Aorta (tissue), 5 donors: ENCODE measurements around the gene ALPP. TPM values are rescaled to one million over a fixed set of nuclear protein-coding genes. Genes with fewer than 3 reads are reported as not detected.
A peak's percentile ranks its signal among the peaks of the same experiment; 100 is the strongest.
"Not testable (repeated sequence)": the region's sequence is repeated elsewhere in the genome, so short reads cannot be mapped to it uniquely, and the experiment has no call there.

Experiments used
- ATAC-seq: fragments of 200-7000 bp; cut with Tn5 transposase; one replicate; pipeline ENCODE4 v1.9.1; 2022; ENCODE audit warnings: moderate library complexity; ENCODE audit not compliant: low FRiP score
- DNase-seq, 2 donors: peaks; one replicate each; pipeline ENCODE4 v3.0.0-alpha.2; 2020
- H3K27ac ChIP-seq, 2 donors: one replicate each; pipeline ENCODE4 v1.5.1; 2013; ENCODE audit warnings: low read length in 2 of 2, mild to moderate bottlenecking in 2 of 2, moderate library complexity in 2 of 2, control low read depth in 1 of 2, inconsistent platforms in 1 of 2, low read depth in 1 of 2
- H3K27me3 ChIP-seq, 2 donors: one replicate each; pipeline ENCODE4 v1.6.1; 2013; ENCODE audit warnings: control low read depth in 1 of 2, low read length in 1 of 2, mild to moderate bottlenecking in 1 of 2, moderate library complexity in 1 of 2; ENCODE audit not compliant: insufficient read depth in 2 of 2, control insufficient read depth in 1 of 2
- H3K36me3 ChIP-seq, 2 donors: one replicate each; pipeline ENCODE4 v1.6.1; 2013; ENCODE audit warnings: control low read depth in 1 of 2, low read length in 1 of 2, mild to moderate bottlenecking in 1 of 2; ENCODE audit not compliant: insufficient read depth in 2 of 2, control insufficient read depth in 1 of 2
- H3K4me1 ChIP-seq, 2 donors: one replicate each; pipeline ENCODE4 v1.6.1; 2013; ENCODE audit warnings: low read length in 2 of 2, control low read depth in 1 of 2, mild to moderate bottlenecking in 1 of 2, moderate library complexity in 1 of 2; ENCODE audit not compliant: insufficient read depth in 2 of 2, control insufficient read depth in 1 of 2
- H3K4me3 ChIP-seq, 2 donors: one replicate each; pipeline ENCODE4 v1.5.1; 2013; ENCODE audit warnings: low read length in 2 of 2, control low read depth in 1 of 2, mild to moderate bottlenecking in 1 of 2
- H3K9me3 ChIP-seq: one replicate; pipeline ENCODE4 v1.6.1; 2013; ENCODE audit warnings: mild to moderate bottlenecking, low read length; ENCODE audit not compliant: control insufficient read depth
- WGBS, 2 donors: extraction: QIAGEN DNeasy Blood & Tissue Kit; methylation state at CpG; one replicate each; pipeline ENCODE4 v1.1.7; 2013; 5-methylcytosine and 5-hydroxymethylcytosine counted together
- intact Hi-C, 2 donors: fragments of 100-400 bp; cut with DNase I; formaldehyde crosslinking; loops; one replicate each; pipeline versions ENCODE4 v1.14.2 to v1.15.0; 2022
- polyA plus RNA-seq, 2 donors: library from polyadenylated mRNA; stranded (reverse); fragments of 200-250 nt; gene quantifications; one replicate each; pipeline ENCODE4 v1.2.3, GENCODE V29; 2013
- total RNA-seq, 2 donors: library from RNA; stranded (reverse); fragmentation: NEBNext Ultra II Directional; extraction: Animal tissue kit (Norgen Biotek cat#: 25700); gene quantifications; one replicate each; pipeline ENCODE4 v1.2.1, GENCODE V29; 2021
- donor health status: healthy with polysubstance abuse.
- donor health status: Bipolar disorder and iron deficiency.
- donor health status: DM: no; HTN: no; CAD: no.
- donor health status: DM: no; HTN: no; CAD: no.
- donor health status: DM: yes; HTN: yes; CAD: no.

ALPP gene
- total and polyA plus RNA-seq, 4 donors = not detected

DNA sequence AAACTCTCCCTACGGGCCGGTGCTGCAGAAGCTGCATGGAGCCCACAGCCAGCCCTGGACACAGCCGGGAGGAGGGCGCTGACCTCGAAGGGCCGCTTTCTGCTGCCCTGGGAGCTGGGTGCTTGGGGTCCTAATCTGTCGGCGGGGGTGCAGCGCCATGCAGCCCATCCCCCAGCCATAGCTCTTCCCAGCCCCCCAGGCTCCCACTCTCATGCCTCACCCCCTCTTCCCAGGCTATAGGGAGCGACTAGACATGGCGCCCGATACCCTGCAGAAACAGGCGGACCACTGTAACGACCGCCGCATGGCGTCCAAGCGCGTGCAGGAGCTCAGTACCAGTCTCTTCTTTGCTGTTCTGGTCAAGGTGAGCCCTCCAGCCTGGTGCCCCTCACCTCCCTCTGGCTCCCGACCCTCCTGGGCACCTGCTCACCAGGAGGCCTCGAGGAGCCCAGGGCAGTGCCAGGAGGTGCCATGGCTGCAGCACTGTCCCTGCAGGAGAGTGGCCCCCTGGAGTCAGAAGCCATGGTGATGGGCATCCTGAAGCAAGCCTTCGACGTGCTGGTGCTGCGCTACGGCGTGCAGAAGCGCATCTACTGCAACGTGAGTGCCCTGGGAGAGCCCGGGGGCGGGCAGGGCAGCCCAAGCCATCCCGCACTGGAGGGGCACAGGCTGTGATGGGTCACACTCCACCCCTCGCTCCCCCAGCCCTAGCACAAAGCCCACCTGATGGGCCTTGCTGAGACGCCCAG lies 44.2 kb upstream of the ALPP start:
- H3K36me3 ChIP-seq, H3K27ac ChIP-seq, H3K27me3 ChIP-seq, H3K4me3 ChIP-seq, H3K4me1 ChIP-seq, ATAC-seq, H3K9me3 ChIP-seq, intact Hi-C loops: not testable (repeated sequence)
- peak in 1 of 2 donors; percentile 27 for DNase-seq
- 94 to 96% methylated on average over 26 to 32 of the region's 33 CpGs for WGBS, 2 donors

DNA sequence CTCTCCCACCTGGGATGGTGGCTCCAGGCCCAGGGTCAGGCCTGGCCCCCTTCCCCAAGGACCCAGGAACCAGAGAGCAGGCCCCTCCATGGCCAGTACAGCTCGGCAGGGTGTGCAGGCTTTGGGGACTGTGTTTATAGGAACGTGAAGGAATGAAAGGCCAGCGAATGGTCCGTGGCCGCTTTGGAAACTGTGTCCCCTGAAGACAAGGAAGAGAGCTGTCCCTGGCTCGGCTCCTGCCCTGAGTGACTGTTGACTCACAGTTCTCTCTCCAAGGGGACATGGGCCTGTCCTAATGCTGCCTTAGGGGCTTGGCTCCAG lies 43.7 kb upstream of the ALPP start:
- intact Hi-C loops = not testable (repeated sequence)
- peak; percentile 30 to 33 for DNase-seq

GRCh38 chr2:232335206-232335858 lies 43.2 kb upstream of the ALPP start:
- H3K4me3 ChIP-seq, ATAC-seq, H3K4me1 ChIP-seq, intact Hi-C loops, H3K9me3 ChIP-seq, H3K27ac ChIP-seq, H3K36me3 ChIP-seq, H3K27me3 ChIP-seq: not testable (repeated sequence)
- peak; percentile 38 to 71 for DNase-seq
- 54 to 65% methylated on average over 11 to 15 of the region's 15 CpGs for WGBS, 2 donors

More for the DNA sequence above, 43.7 kb upstream of the ALPP start:
- not testable (repeated sequence) for H3K27ac ChIP-seq, H3K4me3 ChIP-seq, H3K9me3 ChIP-seq, H3K27me3 ChIP-seq, H3K4me1 ChIP-seq, H3K36me3 ChIP-seq, ATAC-seq
- 90 to 93% methylated on average over 3 to 6 of the region's 6 CpGs for WGBS, 2 donors

DNA sequence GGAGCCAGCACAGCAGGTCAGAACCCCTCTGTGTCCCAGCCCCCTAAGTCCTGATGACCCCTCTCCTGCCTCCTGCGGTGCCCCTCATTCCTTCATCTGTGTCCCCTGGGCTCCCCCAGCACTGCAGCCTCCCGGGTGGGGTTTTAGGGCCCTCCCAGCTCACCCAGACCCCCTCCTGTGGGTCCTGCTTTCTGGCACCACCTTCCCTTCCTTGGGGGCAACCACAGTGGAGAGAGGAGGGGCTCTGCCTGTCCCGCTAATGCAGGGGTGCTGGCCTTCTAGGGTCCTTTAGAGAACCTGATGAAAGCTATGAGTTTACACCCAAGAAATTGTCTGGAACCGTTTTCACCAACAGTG lies 42.7 kb upstream of the ALPP start:
- H3K9me3 ChIP-seq = peaks cover 3% of the 10 kb centered on the region
- ATAC-seq (no peak), DNase-seq (no peak)
- no peaks in the 10 kb centered on the region for H3K27me3 ChIP-seq
- intact Hi-C loops = no loop called here
- H3K27ac ChIP-seq = no peak overlapping the region
- H3K4me1 ChIP-seq = no peaks in the 10 kb centered on the region
- H3K36me3 ChIP-seq = no peaks in the 10 kb centered on the region
- H3K4me3 ChIP-seq = no peak overlapping the region
- 86 to 92% methylated on average over 4 of the region's 4 CpGs for WGBS, 2 donors

DNA sequence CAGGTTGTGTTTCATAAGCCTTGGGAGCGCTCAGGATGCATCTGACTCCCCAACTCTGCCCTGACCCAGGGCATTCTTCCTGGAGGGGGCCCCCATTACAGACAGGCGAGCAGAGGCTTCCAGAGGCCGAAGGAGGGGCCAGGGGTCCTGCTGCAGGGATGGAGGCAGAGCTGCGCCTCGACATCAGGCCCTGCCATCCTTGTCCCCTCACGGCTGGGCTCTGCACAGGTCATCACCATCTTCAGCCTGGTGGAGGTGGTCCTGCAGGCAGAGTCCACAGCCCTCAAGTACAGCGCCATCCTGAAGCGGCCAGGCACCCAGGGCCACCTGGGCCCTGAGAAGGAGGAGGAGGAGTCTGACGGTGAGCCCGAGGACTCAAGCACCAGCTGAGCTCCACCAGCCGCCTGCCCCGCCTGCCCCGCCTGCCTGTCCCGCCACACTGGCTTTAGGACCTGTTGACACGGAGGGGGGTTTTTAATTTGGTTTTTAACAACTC lies 42.3 kb upstream of the ALPP start:
- H3K4me1 ChIP-seq = no peaks in the 10 kb centered on the region
- no peak for ATAC-seq
- WGBS, 2 donors = 95 to 96% methylated on average over 15 of the region's 15 CpGs
- peaks cover 3% of the 10 kb centered on the region for H3K9me3 ChIP-seq
- peak; percentile 26 to 47 for DNase-seq
- no peak overlapping the region for H3K4me3 ChIP-seq
- no peaks in the 10 kb centered on the region for H3K36me3 ChIP-seq
- intact Hi-C loops = no loop called here
- no peaks in the 10 kb centered on the region for H3K27me3 ChIP-seq
- no peak overlapping the region for H3K27ac ChIP-seq

DNA sequence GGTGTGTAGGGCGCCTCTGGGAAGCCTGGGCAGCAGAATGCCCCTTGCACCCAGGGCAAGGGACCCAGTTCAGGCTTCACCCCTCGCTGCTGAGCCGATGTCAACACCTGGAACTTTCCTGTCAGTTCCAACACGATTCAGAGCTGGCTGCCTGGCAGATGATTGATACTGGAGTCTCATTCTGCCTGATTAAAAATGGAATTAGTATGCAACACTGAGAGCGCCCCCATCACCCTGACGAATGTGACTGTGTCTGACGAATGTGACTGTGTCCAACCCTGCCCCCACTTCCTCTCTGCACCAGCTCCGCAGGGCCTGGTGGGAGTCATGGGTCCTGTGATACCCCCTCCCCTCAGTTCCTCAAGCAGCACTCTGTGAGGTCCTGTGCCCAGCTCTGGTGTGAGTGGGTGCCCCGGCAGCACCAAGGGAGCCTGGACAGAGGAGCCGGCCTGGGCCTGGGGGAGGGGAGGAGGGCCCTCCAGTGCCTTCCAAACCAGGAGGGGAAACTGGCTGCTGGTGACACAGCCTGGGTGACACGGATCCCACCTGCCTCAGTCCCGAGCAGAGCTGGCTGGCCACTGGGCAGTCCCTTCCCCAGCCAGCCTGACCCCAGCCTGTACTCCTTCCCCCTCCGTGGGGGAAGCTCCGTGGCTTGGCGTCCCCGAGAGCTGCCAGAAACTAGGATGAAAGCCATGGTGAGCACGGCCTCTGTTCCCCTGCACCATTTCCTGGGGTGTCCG lies 41.4 kb upstream of the ALPP start:
- WGBS, 2 donors = 82 to 84% methylated on average over 18 of the region's 18 CpGs
- ATAC-seq = no peak
- Histone ChIP-seq H3K36me3 (no peaks in the 10 kb centered on the region), H3K4me1 (no peaks in the 10 kb centered on the region), H3K27me3 (no peaks in the 10 kb centered on the region), H3K27ac (no peak overlapping the region), H3K4me3 (no peak overlapping the region), H3K9me3 (peaks cover 6% of the 10 kb centered on the region)
- intact Hi-C loops = no loop called here
- peak; percentile 12 to 62 for DNase-seq

DNA sequence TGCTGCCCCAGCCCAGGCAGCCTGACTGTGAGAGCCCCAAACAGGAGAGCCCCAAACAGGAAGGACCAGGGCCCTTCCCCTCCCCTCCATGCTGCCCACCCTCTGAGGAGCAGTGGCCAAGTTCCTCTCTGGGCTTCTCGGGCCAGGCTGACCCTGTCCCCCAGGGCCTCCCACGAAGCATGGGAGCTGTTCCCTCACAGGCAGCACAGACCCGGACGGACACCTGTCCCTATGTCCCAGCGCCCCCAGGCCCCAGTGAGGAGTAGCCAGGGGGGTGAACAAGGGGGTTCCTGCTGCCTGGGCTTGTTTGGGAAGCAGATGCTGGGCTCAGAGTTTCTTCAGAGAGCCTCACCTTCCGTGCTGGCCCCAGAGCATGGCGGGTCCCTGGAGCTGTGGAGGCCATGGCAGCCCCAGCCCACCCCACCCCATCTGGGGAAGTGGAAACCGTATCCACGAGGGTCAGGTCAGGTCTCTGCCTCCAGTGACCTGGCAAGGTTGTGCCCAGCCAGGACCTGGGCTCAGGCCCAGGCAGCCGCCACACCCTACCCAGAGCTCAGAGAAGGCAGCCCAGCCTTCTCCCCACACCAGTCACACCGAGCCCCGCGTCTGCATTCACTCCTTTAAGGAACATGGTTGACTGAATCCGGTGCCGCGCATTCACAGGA lies 40.3 kb upstream of the ALPP start:
- H3K9me3 ChIP-seq, H3K27ac ChIP-seq, H3K4me3 ChIP-seq, H3K4me1 ChIP-seq, intact Hi-C loops, ATAC-seq, H3K27me3 ChIP-seq, H3K36me3 ChIP-seq: not testable (repeated sequence)
- peak in 1 of 2 donors; percentile 57 for DNase-seq
- WGBS, 2 donors = 89 to 90% methylated on average over 5 to 12 of the region's 16 CpGs

DNA sequence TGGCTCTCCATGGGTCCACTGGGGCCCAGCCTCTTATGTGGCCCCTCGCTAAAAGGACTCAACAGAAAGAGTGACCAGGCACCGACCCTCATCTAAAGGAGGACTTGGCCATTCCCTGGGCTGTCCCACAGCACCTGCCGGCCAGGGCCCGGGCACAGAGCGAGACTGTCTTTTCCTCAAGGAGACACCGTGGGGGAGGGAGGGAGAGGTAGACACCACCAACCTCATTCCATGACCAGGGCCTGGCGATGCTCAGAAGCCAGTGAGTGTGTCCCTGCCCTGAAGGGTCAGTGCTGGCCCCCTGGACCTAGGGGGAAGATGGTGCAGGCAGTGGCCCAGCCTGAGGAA lies 39.8 kb upstream of the ALPP start:
- DNase-seq = peak in 1 of 2 donors; percentile 19
- Histone ChIP-seq H3K36me3 (no peaks in the 10 kb centered on the region), H3K4me1 (no peaks in the 10 kb centered on the region), H3K27ac (no peak overlapping the region), H3K4me3 (no peak overlapping the region), H3K9me3 (peaks cover 6% of the 10 kb centered on the region), H3K27me3 (no peaks in the 10 kb centered on the region)
- 90 to 96% methylated on average over 7 of the region's 7 CpGs for WGBS, 2 donors
- intact Hi-C loops = no loop called here
- no peak for ATAC-seq
